Esophagus squamous epithelium (tissue), 4 donors: ENCODE data around the gene GUCY1A1.

Experiments
- CTCF ChIP-seq, 6 experiments: fragments of 450-650 bp in 4 of 6; fragments of 200-600 bp in 2 of 6; sonication (generic) in 2 of 6; IDR thresholded peaks; one replicate each; pipeline ENCODE4 v1.5.1; 2016 to 2019; ENCODE audit warnings: antibody characterized with exemption in 6 of 6, mild to moderate bottlenecking in 4 of 6, moderate library complexity in 4 of 6
- POLR2A ChIP-seq, 4 donors: fragments of 450-650 bp; IDR thresholded peaks; one replicate each; pipeline ENCODE4 v1.6.1; 2017; ENCODE audit warnings: antibody characterized with exemption in 4 of 4, mild to moderate bottlenecking in 4 of 4, moderate library complexity in 3 of 4

GRCh38 chr4:155684423-155684822 is 17.8 kb downstream of the GUCY1A1 start:
- no peak for TF ChIP-seq CTCF (IDR thresholded peaks at IDR 0.05)
- no peak for TF ChIP-seq POLR2A (IDR thresholded peaks at IDR 0.05)
